GM12892 (cell line): ENCODE results near the gene C1QB.

Experiments used
- POLR2AphosphoS5 ChIP-seq: IDR thresholded peaks from 2 replicates; pipeline ENCODE4 v1.6.1; 2011; ENCODE audit warnings: low read depth, low read length, control low read depth
- TAF1 ChIP-seq: IDR thresholded peaks from 2 replicates; pipeline ENCODE4 v1.6.1; 2011; ENCODE audit warnings: low read depth, mild to moderate bottlenecking, control low read depth, low read length, borderline replicate concordance

DNA sequence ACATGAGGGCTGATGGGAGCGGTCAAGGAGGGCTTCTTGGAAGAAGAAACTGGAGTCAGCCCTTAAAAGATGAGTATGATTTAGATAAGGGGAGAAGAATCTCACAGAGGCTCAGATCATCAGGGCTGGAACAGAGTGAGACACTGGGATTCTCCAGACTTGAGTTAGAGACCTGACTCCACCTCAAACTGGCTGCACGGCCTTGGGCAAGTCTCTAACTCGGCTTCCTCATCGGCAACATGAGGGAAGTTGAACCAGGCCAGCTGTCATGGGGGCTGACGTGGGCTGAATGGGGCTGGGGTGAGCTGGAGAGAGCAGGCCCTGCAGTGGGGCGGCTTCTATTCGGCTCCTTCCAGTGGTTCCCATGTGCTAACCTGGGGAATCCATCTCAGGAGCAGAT, 7.1 kb upstream of the C1QB start:
- TF ChIP-seq POLR2AphosphoS5 (no peak), TAF1 (no peak)
